IPS-18c (cell line): ENCODE measurements around the gene MYCN.
"Not testable (repeated sequence)": the region's sequence is repeated elsewhere in the genome, so short reads cannot be mapped to it uniquely, and the experiment has no call there.

Experiments
- H3K4me3 ChIP-seq: 2 replicates; pipeline ENCODE4 v1.7.0; 2013; ENCODE audit warnings: low read depth, mild to moderate bottlenecking, low read length, moderate library complexity; ENCODE audit not compliant: insufficient read depth
- H3K9me3 ChIP-seq: one replicate; pipeline ENCODE4 v1.6.1; 2013; ENCODE audit warnings: mild to moderate bottlenecking, low read length, moderate library complexity; ENCODE audit not compliant: control insufficient read depth, insufficient read depth

MYCN gene

DNA sequence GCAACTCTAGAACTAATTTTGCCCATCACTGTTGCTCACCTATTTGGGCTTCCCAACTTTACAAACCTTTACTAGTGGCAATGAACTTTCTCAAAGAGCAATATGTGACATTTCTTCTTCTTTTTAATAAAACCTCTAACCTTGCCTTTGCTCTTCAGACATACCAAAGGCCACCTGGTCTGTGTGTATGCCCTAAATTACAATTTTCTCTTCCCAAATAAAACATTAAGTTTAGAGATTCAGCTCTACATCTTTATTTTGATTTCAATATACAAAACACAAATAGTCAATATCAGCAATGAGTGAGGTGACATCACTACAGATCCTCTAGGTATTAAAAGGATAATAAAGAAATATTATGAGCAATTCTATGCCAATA is 35.1 kb upstream of the MYCN start:
- Histone ChIP-seq H3K4me3 (no peak overlapping the region), H3K9me3 (no peaks in the 10 kb centered on the region)

DNA sequence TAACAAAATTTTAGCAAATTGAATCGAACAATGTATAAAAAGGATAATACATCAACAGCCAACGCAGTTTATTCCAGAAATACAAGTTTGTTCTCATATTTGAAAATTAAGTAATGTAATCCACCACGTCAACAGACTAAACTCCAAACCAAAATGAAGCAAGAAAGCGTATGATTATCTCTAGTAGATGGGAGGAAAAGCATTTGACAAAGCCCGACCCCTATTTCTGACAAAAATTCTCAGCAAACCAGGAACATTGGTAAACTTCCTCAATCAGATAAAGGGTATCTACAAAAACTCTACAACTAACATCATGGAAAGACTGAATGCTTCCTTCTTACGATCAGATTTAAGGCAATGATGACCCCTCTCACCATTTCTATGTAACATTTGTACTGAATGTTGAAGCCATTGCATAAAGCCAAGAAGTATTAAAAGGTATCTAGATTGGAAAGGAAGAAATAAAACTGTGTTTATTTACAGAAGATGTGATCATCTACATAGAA is 34.3 kb upstream of the MYCN start:
- H3K4me3 ChIP-seq = no peak overlapping the region
- H3K9me3 ChIP-seq = no peaks in the 10 kb centered on the region

DNA sequence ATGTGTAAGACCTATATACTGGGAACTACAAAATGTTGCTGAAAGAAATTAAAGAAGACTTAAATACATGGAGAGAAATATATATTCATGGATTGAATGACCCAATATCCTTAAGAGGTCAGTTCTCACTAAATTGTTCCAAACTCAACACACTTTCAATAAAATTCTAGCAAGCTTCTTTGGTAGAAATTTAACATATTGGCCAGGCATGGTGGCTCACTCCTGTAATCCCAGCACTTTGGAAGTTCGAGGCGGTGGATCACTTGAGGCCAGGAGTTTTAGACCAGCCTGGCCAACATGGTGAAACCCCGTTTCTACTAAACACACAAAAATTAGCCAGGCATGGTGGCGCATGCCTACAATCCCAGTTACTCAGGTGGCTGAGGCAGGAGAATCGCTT is 33.6 kb upstream of the MYCN start:
- no peak overlapping the region for H3K4me3 ChIP-seq

DNA sequence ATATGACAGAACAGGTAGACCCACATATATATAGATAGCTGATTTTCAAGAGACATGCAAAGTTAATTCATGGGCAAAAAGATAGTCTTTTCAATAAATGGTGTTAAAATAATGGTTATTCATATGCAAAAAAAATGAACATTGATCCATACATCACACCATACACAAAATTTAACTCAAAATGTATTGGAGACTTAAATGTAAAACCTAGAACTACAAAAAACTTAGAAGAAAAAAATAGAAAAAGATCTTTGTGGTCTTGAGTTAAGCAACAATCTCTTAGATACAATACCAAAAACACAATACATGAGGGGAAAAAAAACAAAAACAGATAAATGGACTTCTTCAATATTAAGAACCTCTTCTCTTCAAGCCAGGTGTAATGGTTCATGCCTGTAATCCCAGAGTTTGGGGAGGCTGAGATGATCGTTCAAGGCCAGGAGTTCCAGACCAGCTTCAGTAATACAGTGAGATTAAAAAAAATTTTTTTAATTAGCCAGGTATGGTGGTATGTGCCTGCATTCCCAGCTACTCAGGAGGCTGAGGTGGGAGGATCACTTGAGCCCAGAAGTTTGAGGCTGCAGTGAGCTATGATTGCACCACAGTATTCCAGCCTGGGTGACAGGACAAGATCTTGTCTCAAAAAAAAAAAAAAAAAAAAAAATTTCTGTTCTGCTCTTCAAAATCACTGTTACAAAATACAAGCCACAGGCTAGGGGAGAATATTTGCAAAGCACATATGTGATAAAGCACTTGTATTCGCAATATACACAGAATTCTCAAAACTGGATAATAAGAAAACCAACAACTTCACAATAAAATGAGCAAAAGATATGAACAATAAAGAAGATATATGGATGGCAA is 32.7 kb upstream of the MYCN start:
- no peaks in the 10 kb centered on the region for H3K9me3 ChIP-seq

More for the DNA sequence above, 33.6 kb upstream of the MYCN start:
- no peaks in the 10 kb centered on the region for H3K9me3 ChIP-seq

DNA sequence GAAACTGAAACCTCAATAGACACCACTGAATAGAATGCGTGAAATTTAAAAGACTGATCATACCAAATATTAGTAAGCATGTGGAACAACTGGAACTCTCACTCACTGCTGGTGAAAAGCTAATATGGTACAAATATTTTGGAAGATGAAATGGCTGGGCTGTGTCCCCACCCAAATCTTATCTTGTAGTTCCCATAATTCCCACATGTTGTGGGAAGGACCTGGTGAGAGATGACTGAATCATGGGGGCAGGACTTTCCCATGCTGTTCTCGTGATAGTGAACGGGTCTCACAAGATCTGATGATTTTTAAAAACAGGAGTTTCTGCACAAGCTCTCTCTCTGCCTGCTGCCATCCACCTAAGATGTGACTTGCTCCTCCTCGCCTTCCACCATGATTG is 32.0 kb upstream of the MYCN start:
- H3K9me3 ChIP-seq = no peaks in the 10 kb centered on the region
- H3K4me3 ChIP-seq = no peak overlapping the region

More for the DNA sequence above, 32.7 kb upstream of the MYCN start:
- H3K4me3 ChIP-seq = no peak overlapping the region

DNA sequence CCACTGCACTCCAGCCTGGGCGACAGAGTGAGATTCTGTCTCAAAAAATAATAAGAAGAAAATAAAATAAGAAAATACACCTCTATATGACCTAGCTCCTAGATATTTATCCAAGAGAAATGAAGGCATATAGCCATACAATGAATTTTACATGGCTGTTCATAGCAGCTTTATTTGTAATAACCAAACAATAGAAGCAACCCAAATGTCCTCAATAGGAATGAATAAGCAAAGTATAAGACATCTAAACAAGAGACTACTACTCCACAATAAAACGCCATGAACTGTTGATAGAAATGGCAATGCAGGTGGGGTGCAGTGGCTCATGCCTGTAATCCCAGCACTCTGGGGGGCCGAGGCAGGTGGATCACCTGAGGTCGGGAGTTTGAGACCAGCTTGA is 31.2 kb upstream of the MYCN start:
- Histone ChIP-seq H3K9me3 (no peaks in the 10 kb centered on the region), H3K4me3 (no peak overlapping the region)

DNA sequence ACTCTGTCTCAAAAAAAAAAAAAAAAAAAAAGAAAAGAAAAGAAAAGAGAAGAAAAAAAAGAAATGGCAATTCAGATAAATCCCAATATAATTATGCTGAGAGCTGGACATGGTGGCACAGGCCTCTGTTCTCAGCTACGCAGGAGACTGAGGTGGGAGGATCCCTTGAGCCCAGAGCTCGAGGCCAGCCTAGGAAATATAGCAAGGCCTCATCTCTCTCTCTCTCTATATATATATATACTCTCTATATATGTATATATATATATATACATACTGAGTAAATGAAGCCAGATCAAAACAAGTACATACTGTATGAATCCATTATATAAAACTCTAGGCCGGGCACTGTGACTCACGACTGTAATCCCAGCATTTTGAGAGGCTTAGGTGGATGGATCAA is 30.6 kb upstream of the MYCN start:
- no peaks in the 10 kb centered on the region for H3K9me3 ChIP-seq
- no peak overlapping the region for H3K4me3 ChIP-seq

DNA sequence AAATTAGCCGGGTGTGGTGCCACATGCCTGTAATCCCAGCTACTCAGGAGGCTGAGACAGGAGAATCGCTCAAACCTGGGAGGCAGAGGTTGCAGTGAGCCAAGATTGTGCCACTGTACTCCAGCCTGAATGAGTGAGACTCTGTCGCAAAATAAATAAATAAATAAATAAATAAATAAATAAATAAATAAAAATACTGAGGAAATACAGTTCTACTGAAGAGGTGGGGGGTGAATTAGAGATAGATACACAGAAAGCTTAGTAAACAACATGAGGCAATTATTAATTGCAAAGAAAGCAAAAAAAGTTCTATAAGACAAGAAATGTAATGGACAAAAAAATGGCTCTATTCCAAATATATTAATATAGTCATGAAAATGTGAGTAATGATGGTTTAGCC is 29.1 kb upstream of the MYCN start:
- H3K9me3 ChIP-seq, H3K4me3 ChIP-seq: not testable (repeated sequence)

DNA sequence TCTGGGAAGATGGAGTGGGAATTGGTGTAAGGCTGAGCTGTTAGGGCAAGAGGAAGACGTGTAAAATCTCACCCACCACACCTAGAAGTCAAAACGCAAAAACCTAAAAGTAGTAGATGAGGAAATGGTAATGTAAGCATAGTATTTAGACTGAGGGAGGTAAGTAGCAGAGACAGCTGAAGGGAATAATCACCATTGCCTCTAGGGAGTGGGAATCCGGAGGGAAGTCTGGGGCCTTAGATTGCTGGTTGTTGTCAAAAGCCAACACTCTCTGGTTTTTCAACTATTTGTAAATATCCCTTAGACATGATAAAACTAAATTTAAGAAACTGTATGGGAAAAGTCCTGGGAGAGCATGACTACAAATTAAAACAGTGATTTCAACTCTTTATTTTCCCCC is 28.7 kb upstream of the MYCN start:
- Histone ChIP-seq H3K9me3 (no peaks in the 10 kb centered on the region), H3K4me3 (no peak overlapping the region)

DNA sequence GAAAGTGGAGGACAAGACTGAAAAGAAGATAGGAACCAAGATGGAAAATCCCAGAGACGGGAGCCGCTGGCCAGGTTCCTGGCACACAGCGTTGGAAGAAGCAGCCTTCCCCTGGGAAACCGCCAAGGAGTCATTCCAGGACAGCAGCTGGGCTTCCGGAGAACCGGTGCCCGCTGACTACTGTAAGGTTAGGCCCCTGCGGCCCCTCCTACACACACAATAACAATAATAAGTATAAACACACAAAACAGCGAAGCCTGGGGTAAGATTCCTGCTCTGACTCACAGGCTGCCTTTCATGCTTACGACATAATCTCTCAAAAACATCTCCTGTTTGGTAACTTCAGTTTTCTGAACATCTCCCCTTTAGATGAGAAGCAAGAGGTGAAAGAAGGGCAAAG is 28.1 kb upstream of the MYCN start:
- no peak overlapping the region for H3K4me3 ChIP-seq
- no peaks in the 10 kb centered on the region for H3K9me3 ChIP-seq

DNA sequence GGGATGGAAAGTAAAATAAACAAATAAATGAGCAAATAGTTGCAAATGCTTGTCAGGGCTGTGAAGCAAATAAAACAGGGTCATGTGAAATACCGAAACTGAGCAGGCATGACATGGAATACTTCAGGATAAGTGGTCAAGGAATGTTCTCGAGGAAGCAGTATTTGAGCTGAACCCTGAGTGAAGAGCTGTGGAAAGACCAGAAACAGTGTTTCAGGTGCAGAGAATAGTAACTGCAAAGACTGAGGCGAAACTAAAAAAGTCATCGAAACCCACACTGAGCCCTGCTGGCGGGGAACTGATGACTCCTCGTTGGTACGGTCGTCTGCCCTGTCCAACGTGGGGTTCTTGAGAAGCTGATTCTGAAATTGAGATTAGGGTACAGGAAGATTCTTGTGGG is 27.2 kb upstream of the MYCN start:
- H3K4me3 ChIP-seq = no peak overlapping the region
- H3K9me3 ChIP-seq = no peaks in the 10 kb centered on the region

DNA sequence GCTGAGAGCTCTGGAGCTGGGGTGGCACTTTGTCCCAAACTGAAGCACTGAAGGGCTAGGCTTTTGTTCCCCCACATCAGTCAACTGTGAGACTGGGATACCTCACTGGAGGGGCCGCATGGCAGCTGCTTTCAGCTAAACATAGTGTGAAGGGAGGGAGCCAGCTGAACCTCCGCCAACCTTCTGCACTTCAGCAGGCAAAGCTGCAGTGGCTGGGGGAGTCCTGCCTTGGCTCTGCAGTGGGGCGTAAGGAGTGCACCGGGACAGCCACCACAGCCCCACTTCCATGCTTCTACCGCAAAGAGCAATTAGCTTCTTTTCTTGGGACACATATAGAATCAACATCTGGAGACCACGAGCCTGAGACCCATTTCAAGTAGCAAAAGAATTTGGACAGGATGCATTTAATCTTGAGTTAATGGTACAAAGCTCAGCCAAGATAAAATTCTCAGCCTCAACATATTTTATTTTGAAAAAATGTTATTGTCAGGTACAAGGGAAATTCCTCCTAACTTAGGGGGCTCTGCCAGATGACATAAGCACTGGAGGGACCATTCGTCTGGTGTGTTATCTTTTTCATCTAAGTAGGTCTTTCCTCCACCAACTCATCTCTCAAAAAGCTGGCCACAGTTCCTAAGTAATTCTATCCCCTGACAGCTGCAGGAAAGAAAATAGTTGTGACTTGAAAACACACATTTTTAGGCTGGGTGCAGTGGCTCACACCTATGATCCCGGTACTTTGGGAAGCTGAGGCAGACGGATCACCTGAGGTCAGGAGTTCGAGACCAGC is 25.6 kb upstream of the MYCN start:
- no peaks in the 10 kb centered on the region for H3K9me3 ChIP-seq
- no peak overlapping the region for H3K4me3 ChIP-seq

DNA sequence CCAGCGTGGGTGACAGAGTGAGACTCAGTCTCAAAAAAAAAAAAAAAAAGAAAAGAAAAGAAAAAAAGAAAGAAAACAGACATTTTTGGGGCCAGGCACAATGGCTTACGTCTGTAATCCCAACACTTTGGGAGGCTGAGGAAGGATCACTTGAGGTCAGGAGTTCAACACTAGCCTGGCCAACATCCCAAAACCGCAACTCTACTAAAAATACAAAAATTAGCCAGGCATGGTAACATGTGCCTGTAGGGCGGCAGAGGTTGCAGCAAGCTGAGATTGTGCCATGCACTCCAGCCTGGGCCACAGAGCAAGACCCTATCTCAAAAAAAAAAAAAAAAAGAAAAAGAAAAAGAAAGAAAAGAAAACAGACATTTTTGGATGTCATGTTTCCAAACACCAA is 24.8 kb upstream of the MYCN start:
- H3K9me3 ChIP-seq, H3K4me3 ChIP-seq: not testable (repeated sequence)

DNA sequence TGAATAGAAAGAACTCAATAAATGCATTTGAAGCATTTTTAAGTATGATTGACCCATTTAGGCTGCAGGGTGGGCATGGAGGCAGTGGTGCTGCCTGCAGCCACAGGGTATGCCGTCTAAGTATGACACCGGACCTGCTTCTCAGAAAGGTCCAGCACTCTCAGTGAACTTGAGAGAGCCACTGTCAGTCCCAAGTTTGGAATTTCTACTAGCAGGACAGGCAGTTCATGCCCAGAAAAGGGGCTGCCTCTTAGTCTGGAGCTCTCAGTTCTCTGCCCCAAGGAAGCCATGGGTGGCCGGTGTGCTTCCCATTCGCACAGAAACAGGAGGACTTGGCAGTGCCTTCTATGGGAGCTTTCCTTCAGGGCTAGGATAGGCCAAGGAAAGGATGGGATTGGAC is 24.0 kb upstream of the MYCN start:
- Histone ChIP-seq H3K9me3 (no peaks in the 10 kb centered on the region), H3K4me3 (no peak overlapping the region)

DNA sequence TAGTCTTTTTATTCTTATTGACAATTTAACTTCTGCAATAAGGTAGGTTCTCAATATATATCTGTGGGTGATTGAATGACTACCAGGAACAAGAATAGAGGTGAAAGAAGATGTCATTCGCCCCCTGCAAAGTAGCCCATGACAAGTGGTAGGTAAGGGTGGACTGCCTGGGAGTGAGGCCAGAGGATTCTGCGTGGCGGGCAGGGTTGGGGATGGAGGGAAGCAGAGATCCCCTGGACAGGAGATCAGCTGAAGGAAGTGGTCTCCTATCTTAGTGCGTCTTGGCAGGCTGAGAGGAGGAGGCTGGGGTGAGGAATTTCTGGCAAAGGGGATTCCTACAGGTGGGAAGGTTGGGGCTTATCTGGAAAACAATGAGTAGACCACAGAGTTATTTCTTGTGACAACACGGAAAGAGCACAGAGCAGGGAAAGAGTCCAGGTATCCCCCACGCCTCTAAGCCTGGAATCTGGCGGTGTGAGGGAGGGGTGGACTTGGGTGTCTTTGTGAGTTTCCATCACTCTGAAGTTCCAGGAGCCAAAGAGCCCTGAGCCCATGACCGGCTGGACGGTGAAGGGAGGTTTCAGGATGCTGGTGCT is 21.5 kb upstream of the MYCN start:
- no peak overlapping the region for H3K4me3 ChIP-seq
- no peaks in the 10 kb centered on the region for H3K9me3 ChIP-seq

DNA sequence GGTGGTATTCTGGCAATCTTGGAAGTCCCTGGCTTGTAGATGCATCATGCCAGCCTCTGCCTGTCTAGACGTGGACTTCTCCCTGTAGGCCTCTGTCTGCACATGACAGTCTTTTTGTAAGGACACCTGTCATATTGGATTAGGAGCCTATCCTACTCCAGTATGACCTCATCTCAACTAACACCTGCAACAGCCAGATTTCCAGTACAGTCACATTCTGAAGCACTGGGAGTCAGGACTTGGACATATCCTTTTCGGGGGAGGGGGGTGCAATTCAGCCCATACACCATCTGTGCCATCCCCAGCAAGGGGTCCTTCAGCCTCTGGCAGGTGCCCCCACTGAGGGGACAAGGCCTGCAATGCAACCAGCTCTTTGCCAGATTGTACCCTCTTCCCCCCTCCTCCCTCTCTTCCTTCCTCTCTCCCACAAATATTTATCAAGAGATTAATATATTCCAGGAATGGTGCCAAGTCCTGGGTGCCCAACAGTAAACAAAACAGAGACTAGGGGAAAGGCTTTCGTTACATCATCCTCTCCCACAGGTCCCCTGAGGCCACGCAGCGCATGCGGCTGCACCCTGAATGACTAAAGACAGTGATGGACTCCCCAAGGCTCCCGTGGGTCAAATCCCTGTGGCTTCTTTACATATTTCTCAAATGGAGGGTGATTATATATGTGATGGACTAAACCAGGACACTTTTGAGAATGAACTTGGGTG is 20.5 kb upstream of the MYCN start:
- H3K9me3 ChIP-seq = no peaks in the 10 kb centered on the region
- H3K4me3 ChIP-seq = no peak overlapping the region

DNA sequence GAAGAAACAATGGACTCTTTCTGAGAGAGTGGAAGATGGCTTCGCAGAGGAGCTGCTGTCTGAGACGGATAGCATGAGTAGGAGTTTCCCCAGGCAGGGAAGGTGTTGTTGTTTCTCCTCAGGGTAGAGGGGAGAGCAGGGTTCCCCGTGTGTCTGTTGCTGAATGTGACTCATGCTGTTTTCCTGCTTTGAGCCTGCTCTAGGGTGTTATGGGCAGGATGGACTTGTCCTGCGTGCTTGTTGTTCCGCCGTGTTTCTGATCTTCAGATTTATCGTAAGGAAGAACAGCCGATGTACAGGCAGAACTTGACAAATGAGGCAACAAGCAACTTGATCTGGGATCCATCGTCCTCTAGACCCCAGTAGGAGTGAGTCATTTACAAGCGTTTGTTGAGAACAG is 19.7 kb upstream of the MYCN start:
- H3K9me3 ChIP-seq = no peaks in the 10 kb centered on the region
- no peak overlapping the region for H3K4me3 ChIP-seq
